DND-41 (cell line): ENCODE measurements around the gene NUP42.

Source experiments
- CTCF ChIP-seq: IDR thresholded peaks from 2 replicates; pipeline ENCODE4 v1.5.1; 2012; ENCODE audit warnings: borderline replicate concordance, low read length, moderate library complexity, mild to moderate bottlenecking; ENCODE audit not compliant: poor library complexity, severe bottlenecking; ENCODE audit errors: extremely low read depth
- EZH2 ChIP-seq: IDR thresholded peaks from 3 replicates; pipeline ENCODE4 v1.6.1; 2012; ENCODE audit warnings: borderline replicate concordance, low read depth, mild to moderate bottlenecking, moderate library complexity, low read length, inconsistent platforms; ENCODE audit not compliant: severe bottlenecking

- TF ChIP-seq CTCF, result no peak
- no peak for TF ChIP-seq EZH2
These were observed 23.7 kb downstream of the NUP42 start for GRCh38 chr7:23205577-23205908.
